Measurements from ENCODE around the gene WNK3.

DNA sequence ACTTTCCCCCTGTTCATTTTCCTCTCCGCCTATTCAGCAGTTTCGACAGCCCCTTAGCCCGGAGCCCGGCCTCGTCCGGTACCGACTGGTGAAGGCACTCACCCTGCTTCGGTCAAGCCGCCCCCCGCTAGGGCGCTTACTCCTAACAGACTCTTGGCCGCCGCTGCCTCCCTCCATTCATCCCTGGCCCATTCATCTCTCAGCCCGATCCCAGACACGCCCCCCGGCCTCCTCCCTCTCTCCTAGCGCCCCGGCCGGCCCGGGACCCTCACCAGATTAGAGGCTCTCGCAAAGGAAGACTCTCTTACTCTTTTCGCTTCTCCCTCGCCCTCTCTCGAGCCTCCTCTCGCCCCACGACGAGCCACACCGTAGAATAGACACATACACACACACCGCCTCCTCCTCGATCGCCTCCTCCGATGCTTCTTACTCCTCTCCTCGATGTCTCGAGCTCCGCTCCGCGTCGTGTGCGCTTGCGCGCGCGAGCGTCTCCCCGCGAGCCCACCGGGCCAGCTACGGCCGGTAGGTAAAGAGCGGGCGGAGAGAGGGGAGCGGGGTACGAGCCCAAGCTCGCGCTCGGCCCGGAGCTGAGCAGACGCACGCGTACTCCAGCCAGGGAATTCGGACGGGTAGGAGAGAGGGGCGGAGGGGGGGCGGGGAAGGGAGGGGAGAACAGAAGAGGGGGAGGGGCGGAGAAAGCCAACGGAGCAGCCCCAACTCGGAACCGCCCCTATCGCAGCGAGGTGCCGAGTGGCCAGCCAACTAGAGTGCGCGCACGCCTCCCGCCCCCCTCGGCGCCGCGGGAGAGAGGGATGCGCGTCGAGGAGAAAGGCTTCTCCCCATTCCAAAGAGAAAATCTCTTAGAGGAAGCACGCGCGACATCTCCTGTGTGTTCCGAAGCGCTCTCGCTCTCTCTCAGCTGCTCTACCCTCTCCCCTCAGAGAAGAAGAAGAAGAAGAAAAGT, at the start of gene WNK3:
- TF ChIP-seq, protein P1, sequence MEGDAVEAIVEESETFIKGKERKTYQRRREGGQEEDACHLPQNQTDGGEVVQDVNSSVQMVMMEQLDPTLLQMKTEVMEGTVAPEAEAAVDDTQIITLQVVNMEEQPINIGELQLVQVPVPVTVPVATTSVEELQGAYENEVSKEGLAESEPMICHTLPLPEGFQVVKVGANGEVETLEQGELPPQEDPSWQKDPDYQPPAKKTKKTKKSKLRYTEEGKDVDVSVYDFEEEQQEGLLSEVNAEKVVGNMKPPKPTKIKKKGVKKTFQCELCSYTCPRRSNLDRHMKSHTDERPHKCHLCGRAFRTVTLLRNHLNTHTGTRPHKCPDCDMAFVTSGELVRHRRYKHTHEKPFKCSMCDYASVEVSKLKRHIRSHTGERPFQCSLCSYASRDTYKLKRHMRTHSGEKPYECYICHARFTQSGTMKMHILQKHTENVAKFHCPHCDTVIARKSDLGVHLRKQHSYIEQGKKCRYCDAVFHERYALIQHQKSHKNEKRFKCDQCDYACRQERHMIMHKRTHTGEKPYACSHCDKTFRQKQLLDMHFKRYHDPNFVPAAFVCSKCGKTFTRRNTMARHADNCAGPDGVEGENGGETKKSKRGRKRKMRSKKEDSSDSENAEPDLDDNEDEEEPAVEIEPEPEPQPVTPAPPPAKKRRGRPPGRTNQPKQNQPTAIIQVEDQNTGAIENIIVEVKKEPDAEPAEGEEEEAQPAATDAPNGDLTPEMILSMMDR (IDR thresholded peaks at IDR 0.05), result no peak
- TF ChIP-seq, protein P2, sequence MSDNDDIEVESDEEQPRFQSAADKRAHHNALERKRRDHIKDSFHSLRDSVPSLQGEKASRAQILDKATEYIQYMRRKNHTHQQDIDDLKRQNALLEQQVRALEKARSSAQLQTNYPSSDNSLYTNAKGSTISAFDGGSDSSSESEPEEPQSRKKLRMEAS (IDR thresholded peaks at IDR 0.05), result peak; percentile 48; the same call in 1 of the 2 replicates
- TF ChIP-seq RAD21 (conservative IDR thresholded peaks at IDR 0.05 in 1 of 2, IDR thresholded peaks at IDR 0.05 in 1 of 2) (no peak), CHD2 (IDR thresholded peaks at IDR 0.05; ENCODE audit: low read length, partially characterized antibody) (no peak), RCOR1 (IDR thresholded peaks at IDR 0.05; ENCODE audit: low read depth, low read length) (no peak), JUNB (IDR thresholded peaks at IDR 0.05) (no peak), KDM5A (IDR thresholded peaks at IDR 0.05) (no peak), NR3C1 (IDR thresholded peaks at IDR 0.05) (no peak), MYC (IDR thresholded peaks at IDR 0.05; ENCODE audit: borderline replicate concordance, low read length) (no peak), POLR2A (IDR thresholded peaks at IDR 0.05; ENCODE audit: low read length) (no peak), PHF8 (IDR thresholded peaks at IDR 0.05; ENCODE audit: borderline replicate concordance, low read depth) (no peak), BCL3 (IDR thresholded peaks at IDR 0.05) (no peak)
- TF ChIP-seq, protein P3, sequence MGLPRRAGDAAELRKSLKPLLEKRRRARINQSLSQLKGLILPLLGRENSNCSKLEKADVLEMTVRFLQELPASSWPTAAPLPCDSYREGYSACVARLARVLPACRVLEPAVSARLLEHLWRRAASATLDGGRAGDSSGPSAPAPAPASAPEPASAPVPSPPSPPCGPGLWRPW (IDR thresholded peaks at IDR 0.05), result no peak
- TF ChIP-seq, protein P4, sequence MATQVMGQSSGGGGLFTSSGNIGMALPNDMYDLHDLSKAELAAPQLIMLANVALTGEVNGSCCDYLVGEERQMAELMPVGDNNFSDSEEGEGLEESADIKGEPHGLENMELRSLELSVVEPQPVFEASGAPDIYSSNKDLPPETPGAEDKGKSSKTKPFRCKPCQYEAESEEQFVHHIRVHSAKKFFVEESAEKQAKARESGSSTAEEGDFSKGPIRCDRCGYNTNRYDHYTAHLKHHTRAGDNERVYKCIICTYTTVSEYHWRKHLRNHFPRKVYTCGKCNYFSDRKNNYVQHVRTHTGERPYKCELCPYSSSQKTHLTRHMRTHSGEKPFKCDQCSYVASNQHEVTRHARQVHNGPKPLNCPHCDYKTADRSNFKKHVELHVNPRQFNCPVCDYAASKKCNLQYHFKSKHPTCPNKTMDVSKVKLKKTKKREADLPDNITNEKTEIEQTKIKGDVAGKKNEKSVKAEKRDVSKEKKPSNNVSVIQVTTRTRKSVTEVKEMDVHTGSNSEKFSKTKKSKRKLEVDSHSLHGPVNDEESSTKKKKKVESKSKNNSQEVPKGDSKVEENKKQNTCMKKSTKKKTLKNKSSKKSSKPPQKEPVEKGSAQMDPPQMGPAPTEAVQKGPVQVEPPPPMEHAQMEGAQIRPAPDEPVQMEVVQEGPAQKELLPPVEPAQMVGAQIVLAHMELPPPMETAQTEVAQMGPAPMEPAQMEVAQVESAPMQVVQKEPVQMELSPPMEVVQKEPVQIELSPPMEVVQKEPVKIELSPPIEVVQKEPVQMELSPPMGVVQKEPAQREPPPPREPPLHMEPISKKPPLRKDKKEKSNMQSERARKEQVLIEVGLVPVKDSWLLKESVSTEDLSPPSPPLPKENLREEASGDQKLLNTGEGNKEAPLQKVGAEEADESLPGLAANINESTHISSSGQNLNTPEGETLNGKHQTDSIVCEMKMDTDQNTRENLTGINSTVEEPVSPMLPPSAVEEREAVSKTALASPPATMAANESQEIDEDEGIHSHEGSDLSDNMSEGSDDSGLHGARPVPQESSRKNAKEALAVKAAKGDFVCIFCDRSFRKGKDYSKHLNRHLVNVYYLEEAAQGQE (IDR thresholded peaks at IDR 0.05), result no peak

All from A549 (cell line).